ENCODE results near the gene TTC28.

DNA sequence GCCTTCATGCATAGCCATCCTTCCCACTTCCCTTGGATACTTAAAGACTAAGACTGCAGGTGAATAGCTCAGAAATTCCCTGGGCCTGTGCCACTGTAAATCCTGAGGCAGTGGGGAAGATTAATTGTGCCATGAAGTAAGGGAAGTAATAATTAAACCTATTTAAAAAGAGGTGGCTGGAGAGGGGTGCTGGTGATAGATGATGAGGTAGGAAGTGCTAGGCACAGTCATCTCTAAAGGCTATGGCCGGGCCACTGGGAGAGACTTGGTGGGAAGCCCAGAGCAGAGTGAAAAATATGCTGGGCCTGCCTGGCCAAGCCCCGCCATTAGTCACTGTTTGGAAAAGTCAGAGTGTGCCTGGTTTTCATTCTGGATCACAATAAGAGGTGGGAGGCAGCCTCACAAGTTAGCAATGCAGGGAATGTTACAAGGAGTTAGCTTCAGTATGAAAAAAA, 563.4 kb downstream of the TTC28 start:
- TF ChIP-seq GABPA (IDR thresholded peaks at IDR 0.05; ENCODE audit: low read depth) = no peak
- TF ChIP-seq YY1 (IDR thresholded peaks at IDR 0.05; ENCODE audit: low read depth, low read length) = no peak
- no peak for TF ChIP-seq POLR2AphosphoS5 (IDR thresholded peaks at IDR 0.05; ENCODE audit: low read length)
- TF ChIP-seq CTCF (IDR thresholded peaks at IDR 0.05 in 2 of 3, conservative IDR thresholded peaks at IDR 0.05 in 1 of 3; ENCODE audit: control insufficient read depth in 2 of 3, extremely low read depth in 1 of 3, insufficient read depth in 1 of 3, low read depth in 3 of 3, low read length in 3 of 3) = no peak
- no peak for TF ChIP-seq BHLHE40 (IDR thresholded peaks at IDR 0.05; ENCODE audit: borderline replicate concordance in 1 of 2, low read depth in 2 of 2, low read length in 1 of 2)
- TF ChIP-seq SMAD1 (IDR thresholded peaks at IDR 0.05; ENCODE audit: low read depth, partially characterized antibody) = no peak

Data from GM12878 (cell line).